ENCODE data around the gene AP2A2.

AP2A2 gene

GRCh38 chr11:976431-977160, 50.9 kb downstream of the AP2A2 start:
- DNase-seq: no peak

GRCh38 chr11:977830-978720, 52.4 kb downstream of the AP2A2 start:
- no peak for DNase-seq

GRCh38 chr11:978781-979180, 53.1 kb downstream of the AP2A2 start:
- DNase-seq: no peak

GRCh38 chr11:980438-981357, 55.0 kb downstream of the AP2A2 start:
- no peak for DNase-seq

GRCh38 chr11:981764-982163, 56.1 kb downstream of the AP2A2 start:
- DNase-seq: no peak

- DNase-seq: no peak
Measured at GRCh38 chr11:984546-984945, 58.9 kb downstream of the AP2A2 start.

GRCh38 chr11:985406-985805, 59.7 kb downstream of the AP2A2 start:
- DNase-seq: no peak

GRCh38 chr11:985848-986247, 60.2 kb downstream of the AP2A2 start:
- DNase-seq: no peak

- DNase-seq: no peak
Measured at GRCh38 chr11:986270-986951, 60.7 kb downstream of the AP2A2 start.

- no peak for DNase-seq
Measured at GRCh38 chr11:986952-987305, 61.3 kb downstream of the AP2A2 start.

GRCh38 chr11:987671-988070, 62.0 kb downstream of the AP2A2 start:
- no peak for DNase-seq

- no peak for DNase-seq
Measured at GRCh38 chr11:990101-990500, 64.4 kb downstream of the AP2A2 start.

- no peak for DNase-seq
Measured at GRCh38 chr11:991034-991433, 65.4 kb downstream of the AP2A2 start.

- DNase-seq: no peak
Measured at GRCh38 chr11:991711-992307, 66.1 kb downstream of the AP2A2 start.

GRCh38 chr11:992577-992976, 66.9 kb downstream of the AP2A2 start:
- DNase-seq: no peak

GRCh38 chr11:993632-994167, 68.0 kb downstream of the AP2A2 start:
- DNase-seq: no peak

- no peak for DNase-seq
Measured at GRCh38 chr11:995044-995751, 69.5 kb downstream of the AP2A2 start.

- DNase-seq: peak in 1 of 2 experiments; percentile 12
Measured at GRCh38 chr11:995752-996420, 70.2 kb downstream of the AP2A2 start.

- DNase-seq: no peak
Measured at GRCh38 chr11:996681-997080, 71.0 kb downstream of the AP2A2 start.

- no peak for DNase-seq
Measured at GRCh38 chr11:997907-998306, 72.2 kb downstream of the AP2A2 start.

GRCh38 chr11:999009-999408, 73.3 kb downstream of the AP2A2 start:
- no peak for DNase-seq

Measured in NCI-H446 (cell line).